Measurements from ENCODE around the gene NR2C2. TPM values are rescaled to one million over a fixed set of nuclear protein-coding genes. Genes with fewer than 3 reads are reported as not detected.

Gene NR2C2
- total and polyA plus RNA-seq, 2 of the 13 experiments (the other 11 are each of a cell fraction or from before 2014, with no cell fraction given) = 7.8 to 11.8 TPM

GRCh38 chr3:14947100-14947885, at the start of gene NR2C2 (continued):
- TF ChIP-seq ZNF136 (CRISPR knock-in tag; IDR thresholded peaks at IDR 0.05; ENCODE audit: low read depth) (no peak), NFYB (CRISPR knock-in tag; IDR thresholded peaks at IDR 0.05) (peak; percentile 70), ZBTB38 (CRISPR knock-in tag; IDR thresholded peaks at IDR 0.05) (no peak), PCBP1 (IDR thresholded peaks at IDR 0.05; ENCODE audit: borderline replicate concordance, low read depth, low read length) (no peak), ZNF547 (CRISPR knock-in tag; IDR thresholded peaks at IDR 0.05) (no peak), ZNF687 (CRISPR knock-in tag; IDR thresholded peaks at IDR 0.05) (peak; percentile 73), MEIS1 (CRISPR knock-in tag; IDR thresholded peaks at IDR 0.05; ENCODE audit: borderline replicate concordance) (no peak), NR3C1 (CRISPR knock-in tag; IDR thresholded peaks at IDR 0.05) (no peak), DNMT1 (CRISPR knock-in tag; IDR thresholded peaks at IDR 0.05) (no peak), ZSCAN5A (CRISPR knock-in tag; IDR thresholded peaks at IDR 0.05; ENCODE audit: borderline replicate concordance) (no peak), RNF219 (CRISPR knock-in tag; IDR thresholded peaks at IDR 0.05) (no peak), DPF2 (CRISPR knock-in tag; IDR thresholded peaks at IDR 0.05; ENCODE audit: borderline replicate concordance, low read depth) (no peak), SRY (CRISPR knock-in tag; IDR thresholded peaks at IDR 0.05) (peak; percentile 83), REST (IDR thresholded peaks at IDR 0.05; ENCODE audit: borderline replicate concordance in 1 of 2, low read depth in 1 of 2, low read length in 2 of 2) (no peak), MIXL1 (CRISPR knock-in tag; IDR thresholded peaks at IDR 0.05) (no peak)
